ENCODE results near the gene KATNBL1.
A peak's percentile ranks its signal among the peaks of the same experiment; 100 is the strongest.

KATNBL1 gene, protein sequence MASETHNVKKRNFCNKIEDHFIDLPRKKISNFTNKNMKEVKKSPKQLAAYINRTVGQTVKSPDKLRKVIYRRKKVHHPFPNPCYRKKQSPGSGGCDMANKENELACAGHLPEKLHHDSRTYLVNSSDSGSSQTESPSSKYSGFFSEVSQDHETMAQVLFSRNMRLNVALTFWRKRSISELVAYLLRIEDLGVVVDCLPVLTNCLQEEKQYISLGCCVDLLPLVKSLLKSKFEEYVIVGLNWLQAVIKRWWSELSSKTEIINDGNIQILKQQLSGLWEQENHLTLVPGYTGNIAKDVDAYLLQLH

DNA sequence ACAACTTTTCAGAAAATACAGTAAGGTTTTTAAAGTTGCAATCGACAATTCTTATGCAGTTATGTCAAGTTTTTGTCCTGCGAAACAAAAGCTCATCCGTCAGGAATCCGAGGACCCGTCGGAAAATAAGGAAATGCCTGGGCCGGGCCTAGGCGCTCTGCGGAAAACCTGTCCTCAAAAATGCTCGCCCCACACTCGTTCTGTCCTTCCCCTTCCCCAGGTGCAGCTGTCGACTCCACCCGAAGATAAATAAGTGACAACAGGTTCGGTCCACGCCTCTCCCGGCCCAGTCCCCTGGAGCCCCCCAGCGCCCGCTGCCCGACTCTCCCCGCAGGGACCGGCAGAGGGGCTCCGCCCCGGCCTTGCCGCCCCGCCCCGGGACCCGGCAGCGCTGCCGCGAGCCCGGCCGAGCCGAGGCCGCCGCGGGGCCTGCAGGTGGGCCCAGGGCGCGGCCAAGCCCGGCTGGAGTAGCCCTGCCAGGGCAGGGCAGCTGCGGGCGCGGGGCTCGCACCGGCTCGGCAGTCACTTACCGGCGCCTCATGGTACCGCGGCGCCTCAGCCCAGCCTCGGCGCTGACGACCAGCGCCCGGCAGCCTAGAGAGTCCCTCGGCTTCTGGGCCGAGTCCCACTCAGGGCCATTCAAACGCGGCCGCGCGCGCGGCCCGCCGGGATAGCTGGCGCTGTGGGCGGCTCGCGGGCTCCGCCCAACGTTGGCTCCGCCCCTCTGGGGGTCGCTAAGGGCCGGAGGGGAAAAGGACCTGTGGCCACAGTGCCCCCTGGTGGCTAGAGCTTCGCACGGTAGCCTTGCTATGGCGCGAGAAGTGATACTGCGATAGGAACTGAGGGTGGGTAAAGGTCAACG, at the start of gene KATNBL1:
TSS of gene KATNBL1 (minus strand) at position 676 of the 862 bp plus-strand sequence. CDS start 46,420 bp downstream, outside the sequence.
- DNase-seq: peak; percentile 93

GRCh38 chr15:34259566-34259965, 49.7 kb upstream of the KATNBL1 start:
- no peak for DNase-seq

DNA sequence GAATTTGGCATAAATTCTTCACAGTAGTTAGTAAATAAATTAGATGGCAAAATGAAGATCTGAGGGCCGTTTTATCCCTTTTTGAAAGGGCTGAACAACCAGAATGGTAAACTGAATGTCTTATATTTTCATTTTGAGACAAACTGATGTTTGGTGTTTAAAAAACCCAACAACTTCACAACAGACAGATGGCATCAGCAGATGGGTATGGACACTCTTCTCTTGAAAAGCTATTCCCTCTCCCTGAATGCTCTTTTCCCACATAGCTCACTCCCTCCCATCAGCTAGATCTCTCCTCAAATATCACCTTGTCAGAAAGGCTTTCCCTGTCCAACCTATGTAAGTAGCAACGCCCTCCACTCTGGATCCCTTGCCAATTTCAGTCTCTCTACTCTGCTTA, 48.3 kb upstream of the KATNBL1 start:
- DNase-seq: no peak

DNA sequence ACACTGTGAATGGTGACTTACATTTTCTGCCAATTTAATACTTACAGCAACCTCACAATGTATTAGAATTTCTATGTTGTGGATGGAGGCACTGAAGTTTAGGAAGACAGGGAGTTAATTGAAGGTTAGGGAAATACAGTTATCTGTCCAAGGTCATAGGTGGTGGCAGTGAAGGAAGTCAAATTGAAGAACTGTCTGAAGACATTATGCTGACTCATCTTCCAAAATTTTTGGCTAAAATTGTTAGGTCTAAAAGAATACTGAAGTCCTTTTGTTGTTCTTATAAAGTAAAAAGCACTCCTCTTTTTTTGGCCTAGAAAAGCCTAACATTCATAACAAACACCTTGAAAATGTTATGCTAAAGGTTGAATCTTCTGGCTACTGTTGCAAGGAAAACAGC, 42.6 kb upstream of the KATNBL1 start:
- no peak for DNase-seq

DNA sequence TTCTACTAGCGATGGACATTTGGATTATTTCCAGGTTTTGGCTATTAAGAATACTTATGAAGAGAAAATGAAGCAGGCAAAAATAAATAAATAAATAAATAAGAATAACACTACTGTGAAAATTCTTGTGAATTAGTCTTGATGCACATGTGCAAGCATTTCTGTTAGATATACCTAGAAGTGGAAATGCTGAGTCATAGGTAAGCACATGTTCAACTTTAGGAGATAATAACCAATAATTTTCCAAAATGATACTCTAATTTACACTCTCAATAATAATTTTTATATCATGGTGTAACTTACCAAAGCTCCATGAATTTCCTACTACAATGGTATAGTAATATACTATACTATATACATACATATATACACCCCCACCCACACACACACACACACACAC, 38.3 kb upstream of the KATNBL1 start:
- no peak for DNase-seq

DNA sequence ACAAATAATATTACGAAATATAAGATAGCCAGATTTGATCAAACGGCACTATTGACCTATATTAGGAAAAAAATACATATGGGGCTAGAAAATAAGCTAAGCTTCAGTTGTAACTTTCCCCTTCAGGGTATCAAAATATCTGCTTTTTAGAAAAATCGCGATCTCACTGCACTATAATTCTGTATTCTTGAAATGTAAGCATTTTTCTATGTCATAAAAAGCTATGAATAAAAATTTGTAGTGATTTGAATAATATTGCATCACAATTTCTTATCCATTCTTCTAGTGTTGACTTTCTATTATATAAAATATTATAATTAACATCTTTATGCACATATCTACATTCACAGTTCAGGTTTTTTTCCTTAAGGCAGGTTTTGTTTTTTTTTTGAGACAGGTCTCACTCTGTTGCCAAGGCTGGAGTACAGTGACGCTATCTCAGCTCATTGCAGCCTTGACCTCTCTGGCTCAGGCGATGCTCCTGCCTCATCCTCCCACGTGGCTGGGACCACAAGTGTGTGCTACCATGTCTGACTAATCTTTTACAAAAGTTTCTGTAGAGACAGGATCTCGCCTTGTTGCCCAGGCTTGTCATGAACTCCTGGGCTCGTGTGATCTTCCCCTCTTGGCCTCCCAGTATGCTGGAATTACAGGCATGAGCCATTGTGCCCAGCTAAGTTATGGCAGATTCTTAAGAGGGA, 36.5 kb upstream of the KATNBL1 start:
- DNase-seq: no peak

- DNase-seq: no peak
These were observed 33.3 kb upstream of the KATNBL1 start for GRCh38 chr15:34243226-34243625.

DNA sequence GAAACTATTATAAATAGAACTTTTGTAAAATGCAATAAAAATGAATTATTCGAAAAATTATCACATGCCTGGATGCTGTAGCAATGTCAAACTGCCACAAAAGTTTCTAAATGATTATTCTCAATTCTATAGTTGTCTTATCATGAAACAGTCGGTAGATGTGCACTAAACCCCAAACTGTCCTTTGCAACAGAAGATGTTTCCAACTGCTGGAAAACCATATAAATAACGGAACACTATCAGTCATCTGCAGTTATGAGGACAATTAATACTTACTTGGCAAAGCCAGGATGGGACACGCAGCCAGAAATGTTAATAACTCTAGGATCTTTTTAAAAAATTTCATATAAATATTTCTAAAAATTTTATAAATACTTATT, 32.4 kb upstream of the KATNBL1 start:
- DNase-seq: no peak

GRCh38 chr15:34241376-34242330, 31.8 kb upstream of the KATNBL1 start:
- peak; percentile 62 for DNase-seq

DNA sequence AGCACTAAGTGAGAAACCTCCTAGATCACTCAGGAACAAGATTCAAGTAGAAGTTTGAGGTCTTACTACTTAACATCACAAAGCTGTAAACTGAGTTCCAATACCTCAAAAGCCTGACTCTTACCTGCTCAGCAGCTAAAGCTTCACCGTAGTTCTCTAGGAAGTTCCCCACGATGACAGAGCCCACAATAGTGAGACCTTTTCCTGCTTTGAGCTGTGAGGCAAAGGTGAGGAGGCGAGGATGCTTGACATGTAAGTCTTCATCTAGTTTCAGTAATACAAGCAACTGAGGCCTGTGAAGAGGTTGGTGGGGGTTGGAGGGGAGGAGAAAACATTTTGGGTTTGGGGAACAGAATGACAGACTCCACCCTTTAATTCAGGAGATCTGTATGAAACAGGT, 30.6 kb upstream of the KATNBL1 start:
- DNase-seq: no peak

DNA sequence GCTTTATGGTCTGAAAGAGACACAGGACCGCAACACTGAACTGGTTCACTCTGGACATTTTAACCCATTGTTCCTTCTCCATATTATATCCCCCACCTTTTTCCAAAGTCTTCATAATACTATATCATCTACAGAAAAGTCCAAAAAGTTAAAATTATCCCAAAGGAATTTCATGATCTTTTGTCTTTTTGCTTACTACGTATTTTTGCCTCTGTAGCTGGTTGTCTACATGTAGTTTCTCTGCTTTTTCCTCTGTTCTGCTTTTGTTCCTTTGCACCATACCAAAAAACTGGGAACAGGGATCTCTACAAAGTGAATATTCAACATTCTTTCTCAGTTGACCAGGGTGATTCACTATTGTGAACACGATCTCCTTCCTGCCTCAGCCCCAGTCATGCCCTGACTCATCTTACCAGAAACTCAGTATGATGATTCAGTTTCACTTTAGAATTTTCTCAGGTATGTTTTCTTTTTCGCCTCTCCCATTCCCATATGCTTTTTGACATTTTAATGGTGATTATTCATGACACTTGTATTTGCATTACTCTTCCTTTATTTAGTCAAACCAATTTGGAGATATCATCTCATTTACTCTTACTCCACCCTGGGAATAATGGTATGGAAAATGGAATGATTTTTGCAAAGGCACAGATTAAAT, 29.4 kb upstream of the KATNBL1 start:
- DNase-seq: no peak

GRCh38 chr15:34233614-34234013, 23.7 kb upstream of the KATNBL1 start:
- DNase-seq: no peak

DNA sequence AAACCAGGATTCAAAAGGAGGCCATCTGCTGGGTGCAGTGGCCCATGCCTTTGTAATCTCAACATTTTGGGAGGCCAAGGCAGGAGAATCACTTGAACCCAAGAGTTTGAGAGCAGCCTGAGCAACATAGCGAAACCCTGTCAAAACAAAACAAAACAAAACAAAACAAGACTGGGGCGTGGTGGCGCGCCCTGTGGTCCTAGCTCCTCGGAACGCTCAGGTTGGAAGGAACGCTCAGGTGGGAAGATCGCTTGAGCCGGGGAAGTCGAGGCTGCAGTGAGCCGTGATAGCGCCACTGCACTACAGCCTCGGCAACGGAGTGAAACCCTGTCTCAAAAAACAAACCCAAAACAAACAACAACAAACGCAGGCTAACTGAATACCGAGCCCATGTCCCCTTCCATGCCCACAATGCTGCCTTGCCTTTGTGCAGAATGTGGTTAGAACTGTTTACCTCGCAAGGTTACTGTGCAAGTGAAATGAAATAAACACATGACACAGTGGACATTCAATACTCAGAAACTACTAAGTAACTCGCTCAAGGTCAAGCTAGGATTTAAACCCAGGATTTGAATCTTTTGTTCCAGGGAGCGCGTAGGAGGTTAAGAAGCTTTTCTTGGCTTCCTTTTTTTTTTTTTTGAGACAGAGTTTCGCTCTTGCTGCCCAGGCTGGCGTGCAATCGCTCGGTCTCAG, 14.2 kb upstream of the KATNBL1 start:
- no peak for DNase-seq

- no peak for DNase-seq
These were observed 7.8 kb upstream of the KATNBL1 start for GRCh38 chr15:34217587-34218225.

DNA sequence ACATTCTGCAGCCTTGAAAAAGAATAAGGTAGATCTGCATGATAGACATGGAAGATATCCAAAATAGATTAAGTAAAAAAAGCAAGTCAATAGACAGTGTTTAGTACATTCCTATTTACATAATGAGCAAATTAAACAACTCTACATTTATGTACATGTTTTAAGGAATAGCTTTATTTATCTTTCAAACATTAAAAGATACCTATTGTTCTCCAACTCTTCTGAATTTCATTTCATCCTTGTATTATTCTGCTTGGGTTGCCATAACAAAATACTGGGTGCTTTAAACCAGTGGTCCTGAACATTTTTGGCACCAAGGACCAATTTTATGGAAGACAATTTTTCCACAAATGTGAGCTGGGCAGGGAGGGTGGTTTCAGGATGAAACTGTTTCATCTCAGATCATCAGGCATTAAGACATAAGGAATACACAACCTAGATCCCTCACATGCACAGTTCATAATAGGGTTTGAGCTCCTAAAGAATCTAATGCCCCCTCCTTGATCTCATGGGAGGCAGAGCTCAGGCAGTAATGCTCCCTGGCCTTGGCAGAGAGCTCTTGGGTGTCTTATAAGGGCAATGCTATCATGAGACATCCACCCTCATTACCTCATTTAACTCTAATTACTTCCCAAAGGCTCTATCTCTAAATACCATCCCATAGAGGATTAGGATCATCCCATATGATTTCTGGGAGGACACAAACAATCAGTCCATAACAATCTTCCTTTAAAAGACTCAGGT, 6.8 kb upstream of the KATNBL1 start:
- DNase-seq: no peak

GRCh38 chr15:34214135-34214534, 4.2 kb upstream of the KATNBL1 start:
- DNase-seq: no peak

DNA sequence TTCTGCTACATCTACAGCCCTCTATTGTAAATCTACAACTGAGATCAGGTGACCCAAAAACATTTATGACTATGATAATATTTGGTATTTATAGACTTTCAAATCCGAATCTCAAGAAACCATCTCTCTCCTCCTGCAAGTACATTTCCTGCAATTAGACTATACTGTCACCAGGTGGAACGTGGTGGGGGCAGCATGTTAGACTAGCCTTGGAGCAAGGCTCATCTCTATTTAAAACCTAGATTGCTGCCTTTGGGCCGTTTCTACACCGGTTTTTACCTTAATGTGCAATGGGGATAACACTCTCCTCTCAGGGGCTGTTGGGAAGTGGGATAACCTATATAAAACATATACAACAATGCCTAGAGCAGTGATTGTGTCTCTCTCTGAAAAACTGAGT, 3.8 kb upstream of the KATNBL1 start:
- no peak for DNase-seq

- no peak for DNase-seq
These were observed 3.9 kb downstream of the KATNBL1 start for GRCh38 chr15:34206011-34206410.

DNA sequence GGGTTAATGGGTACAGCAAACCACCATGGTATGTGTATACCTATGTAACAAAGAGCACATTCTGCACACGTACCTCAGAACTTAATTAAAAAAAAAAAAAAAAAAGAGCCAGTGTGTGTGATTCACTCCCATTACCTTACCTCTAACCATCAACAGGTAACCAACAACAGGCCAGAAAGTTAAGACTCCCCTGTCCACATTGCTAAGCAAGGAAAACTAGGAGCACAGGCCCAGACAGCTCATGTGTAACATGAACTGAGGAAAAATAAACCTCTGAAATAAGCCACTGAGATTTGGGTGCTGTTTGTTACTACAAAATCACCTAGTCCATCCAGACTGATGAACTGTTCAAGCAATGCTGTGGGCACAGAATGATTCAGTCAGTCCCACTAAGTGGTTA, 6.0 kb downstream of the KATNBL1 start:
- no peak for DNase-seq

DNA sequence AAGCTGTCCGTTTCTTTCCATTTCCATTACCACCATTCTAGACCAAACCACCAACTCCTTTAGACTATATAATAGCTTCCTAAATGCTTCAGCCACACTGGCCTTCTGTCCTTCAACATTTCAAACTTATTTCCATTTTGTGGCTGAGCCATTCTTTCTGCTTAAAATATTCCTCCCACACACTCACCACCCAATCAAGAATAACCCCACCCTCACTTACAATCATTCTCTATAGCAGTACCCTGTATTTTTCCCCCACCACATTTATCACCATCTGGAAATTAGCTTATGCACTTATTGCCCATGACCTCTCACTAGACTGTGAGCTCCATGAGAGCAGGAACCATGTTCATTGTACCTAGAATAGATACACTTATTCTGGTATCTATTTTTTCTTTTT, 6.6 kb downstream of the KATNBL1 start:
- DNase-seq: no peak

Measured in CD4-positive, alpha-beta T cell treated with Interleukin-4 for 4 hours (primary cell).